Endothelial cell (in vitro differentiated cells): ENCODE measurements around the gene CDSN. TPM values are rescaled to one million over a fixed set of nuclear protein-coding genes. Genes with fewer than 3 reads are reported as not detected.

Source experiments
- DNase-seq: peaks from one replicate; pipeline ENCODE4 v3.0.0; 2021; ENCODE audit warnings: low spot score
- H3K27ac Mint-ChIP-seq: one replicate; pipeline ENCODE4 v1.8.0; 2021; ENCODE audit warnings: mixed read lengths, inconsistent platforms; ENCODE audit not compliant: unreplicated experiment
- H3K27me3 Mint-ChIP-seq: one replicate; pipeline ENCODE4 v1.8.0; 2021; ENCODE audit warnings: mild to moderate bottlenecking, moderate library complexity, mixed read lengths, inconsistent platforms; ENCODE audit not compliant: unreplicated experiment
- H3K36me3 Mint-ChIP-seq: one replicate; pipeline ENCODE4 v1.8.0; 2021; ENCODE audit warnings: mild to moderate bottlenecking, low read depth, mixed read lengths, inconsistent platforms; ENCODE audit not compliant: unreplicated experiment
- H3K4me1 Mint-ChIP-seq: one replicate; pipeline ENCODE4 v1.8.0; 2021; ENCODE audit warnings: mild to moderate bottlenecking, mixed read lengths, inconsistent platforms; ENCODE audit not compliant: unreplicated experiment
- H3K4me3 Mint-ChIP-seq: one replicate; pipeline ENCODE4 v1.8.0; 2021; ENCODE audit warnings: mild to moderate bottlenecking, mixed read lengths, inconsistent platforms; ENCODE audit not compliant: unreplicated experiment
- H3K9me3 Mint-ChIP-seq: one replicate; pipeline ENCODE4 v1.8.0; 2021; ENCODE audit warnings: mixed read lengths, inconsistent platforms; ENCODE audit not compliant: unreplicated experiment
- total RNA-seq: library from RNA; stranded (reverse); fragmentation: NEBNext Ultra II Directional; extraction: Animal tissue kit (Norgen Biotek cat#: 25700); gene quantifications from one replicate; pipeline ENCODE4 v1.2.1, GENCODE V29; 2021; ENCODE audit not compliant: unreplicated experiment
- TF ChIP-seq, protein P1 (sequence below): fragments of 200-600 bp; sonication (generic); IDR thresholded peaks from one replicate; pipeline ENCODE4 v1.5.0; 2021; ENCODE audit warnings: antibody characterized with exemption; ENCODE audit not compliant: unreplicated experiment

Gene CDSN
- total RNA-seq, 1 donor from 2014 or later = not detected

DNA sequence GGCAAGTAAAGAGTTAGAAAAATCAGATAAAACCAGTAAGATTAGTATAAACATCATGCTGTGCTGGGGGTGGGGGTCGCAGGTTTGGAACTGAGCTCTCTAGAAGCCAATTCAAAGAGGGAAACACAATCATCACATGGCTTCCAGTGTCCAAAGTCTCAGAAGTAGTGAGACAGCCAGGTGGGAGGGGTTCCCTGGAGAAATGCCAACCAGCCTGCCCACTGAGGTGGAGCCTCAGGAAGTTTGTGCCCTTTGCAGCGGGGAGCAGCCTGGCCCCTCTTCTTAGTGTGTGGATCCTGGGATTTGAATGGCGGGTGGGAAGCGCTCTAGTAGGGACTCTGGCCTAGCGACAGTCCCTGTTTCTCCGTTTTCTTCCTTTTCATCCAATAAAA lies 29.3 kb downstream of the CDSN start:
- no peaks in the 10 kb centered on the region for H3K27me3 Mint-ChIP-seq
- TF ChIP-seq, protein P1, sequence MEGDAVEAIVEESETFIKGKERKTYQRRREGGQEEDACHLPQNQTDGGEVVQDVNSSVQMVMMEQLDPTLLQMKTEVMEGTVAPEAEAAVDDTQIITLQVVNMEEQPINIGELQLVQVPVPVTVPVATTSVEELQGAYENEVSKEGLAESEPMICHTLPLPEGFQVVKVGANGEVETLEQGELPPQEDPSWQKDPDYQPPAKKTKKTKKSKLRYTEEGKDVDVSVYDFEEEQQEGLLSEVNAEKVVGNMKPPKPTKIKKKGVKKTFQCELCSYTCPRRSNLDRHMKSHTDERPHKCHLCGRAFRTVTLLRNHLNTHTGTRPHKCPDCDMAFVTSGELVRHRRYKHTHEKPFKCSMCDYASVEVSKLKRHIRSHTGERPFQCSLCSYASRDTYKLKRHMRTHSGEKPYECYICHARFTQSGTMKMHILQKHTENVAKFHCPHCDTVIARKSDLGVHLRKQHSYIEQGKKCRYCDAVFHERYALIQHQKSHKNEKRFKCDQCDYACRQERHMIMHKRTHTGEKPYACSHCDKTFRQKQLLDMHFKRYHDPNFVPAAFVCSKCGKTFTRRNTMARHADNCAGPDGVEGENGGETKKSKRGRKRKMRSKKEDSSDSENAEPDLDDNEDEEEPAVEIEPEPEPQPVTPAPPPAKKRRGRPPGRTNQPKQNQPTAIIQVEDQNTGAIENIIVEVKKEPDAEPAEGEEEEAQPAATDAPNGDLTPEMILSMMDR = no peak
- no peak for DNase-seq
- no peaks in the 10 kb centered on the region for H3K36me3 Mint-ChIP-seq
- H3K4me1 Mint-ChIP-seq = peaks cover 21% of the 10 kb centered on the region
- H3K4me3 Mint-ChIP-seq = no peak overlapping the region
- H3K27ac Mint-ChIP-seq = no peak overlapping the region
- no peaks in the 10 kb centered on the region for H3K9me3 Mint-ChIP-seq

- Mint-ChIP-seq H3K27me3 (no peaks in the 10 kb centered on the region), H3K27ac (no peak overlapping the region)
Measured at GRCh38 chr6:31090275-31090972, 29.8 kb downstream of the CDSN start.

DNA sequence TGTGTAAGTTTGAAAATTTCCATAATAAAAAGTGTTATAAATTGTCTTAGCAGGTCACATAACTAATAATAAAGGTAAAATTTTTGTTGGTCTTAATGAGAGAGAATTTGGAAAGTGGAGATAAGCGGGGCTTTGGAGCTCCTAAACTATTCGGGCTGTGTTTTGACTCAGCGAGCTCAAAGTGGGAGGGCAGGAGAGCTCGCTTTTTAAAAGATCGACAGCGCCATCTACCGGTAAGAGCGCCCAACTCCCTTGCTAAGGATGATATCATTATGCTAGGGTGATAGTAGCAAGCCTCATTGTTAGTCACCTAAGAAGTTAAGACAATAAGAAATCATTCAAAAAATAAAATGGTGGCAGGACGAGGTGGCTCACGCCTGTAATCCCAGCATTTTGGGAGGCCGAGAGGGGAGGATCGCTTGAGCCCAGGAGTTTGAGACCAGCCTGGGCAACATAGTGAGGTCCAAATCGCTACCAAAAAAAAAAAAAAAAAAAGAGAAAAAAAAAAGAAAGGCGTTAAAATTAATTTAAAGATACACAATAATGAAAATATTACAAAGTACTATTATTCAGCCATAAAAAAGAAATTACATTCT lies 32.7 kb downstream of the CDSN start:
- TF ChIP-seq, protein P1 = peak; percentile 73
- no peak overlapping the region for H3K27ac Mint-ChIP-seq
- H3K4me3 Mint-ChIP-seq = no peak overlapping the region
- H3K4me1 Mint-ChIP-seq = peaks cover 3% of the 10 kb centered on the region
- no peaks in the 10 kb centered on the region for H3K36me3 Mint-ChIP-seq
- no peaks in the 10 kb centered on the region for H3K9me3 Mint-ChIP-seq
- H3K27me3 Mint-ChIP-seq = no peaks in the 10 kb centered on the region
- peak; percentile 83 for DNase-seq

More at GRCh38 chr6:31090275-31090972, 29.8 kb downstream of the CDSN start:
- DNase-seq = no peak
- no peaks in the 10 kb centered on the region for H3K36me3 Mint-ChIP-seq
- no peaks in the 10 kb centered on the region for H3K9me3 Mint-ChIP-seq
- peaks cover 20% of the 10 kb centered on the region for H3K4me1 Mint-ChIP-seq
- H3K4me3 Mint-ChIP-seq = no peak overlapping the region
- TF ChIP-seq, protein P1 = no peak

GRCh38 chr6:31086788-31087440 lies 33.3 kb downstream of the CDSN start:
- Mint-ChIP-seq H3K4me3 (no peak overlapping the region), H3K4me1 (peaks cover 3% of the 10 kb centered on the region)

More at GRCh38 chr6:31086788-31087440, 33.3 kb downstream of the CDSN start:
- TF ChIP-seq, protein P1 = no peak
- no peak for DNase-seq
- H3K27ac Mint-ChIP-seq = no peak overlapping the region
- H3K27me3 Mint-ChIP-seq = no peaks in the 10 kb centered on the region
- no peaks in the 10 kb centered on the region for H3K9me3 Mint-ChIP-seq
- H3K36me3 Mint-ChIP-seq = no peaks in the 10 kb centered on the region
